A549 treated with GW870086 at 1 μM for 4 hours (cell line): ENCODE data around the gene PPARGC1A. TPM values are rescaled to one million over a fixed set of nuclear protein-coding genes. Genes with fewer than 3 reads are reported as not detected.

Experiments
- total RNA-seq: library from RNA; stranded (reverse); fragments of 200-300 nt; extraction: Qiagen RNA extraction; gene quantifications from 5 replicates; pipeline ENCODE4 v1.2.3, GENCODE V29; 2022; ENCODE audit warnings: low read depth

The PPARGC1A gene, protein sequence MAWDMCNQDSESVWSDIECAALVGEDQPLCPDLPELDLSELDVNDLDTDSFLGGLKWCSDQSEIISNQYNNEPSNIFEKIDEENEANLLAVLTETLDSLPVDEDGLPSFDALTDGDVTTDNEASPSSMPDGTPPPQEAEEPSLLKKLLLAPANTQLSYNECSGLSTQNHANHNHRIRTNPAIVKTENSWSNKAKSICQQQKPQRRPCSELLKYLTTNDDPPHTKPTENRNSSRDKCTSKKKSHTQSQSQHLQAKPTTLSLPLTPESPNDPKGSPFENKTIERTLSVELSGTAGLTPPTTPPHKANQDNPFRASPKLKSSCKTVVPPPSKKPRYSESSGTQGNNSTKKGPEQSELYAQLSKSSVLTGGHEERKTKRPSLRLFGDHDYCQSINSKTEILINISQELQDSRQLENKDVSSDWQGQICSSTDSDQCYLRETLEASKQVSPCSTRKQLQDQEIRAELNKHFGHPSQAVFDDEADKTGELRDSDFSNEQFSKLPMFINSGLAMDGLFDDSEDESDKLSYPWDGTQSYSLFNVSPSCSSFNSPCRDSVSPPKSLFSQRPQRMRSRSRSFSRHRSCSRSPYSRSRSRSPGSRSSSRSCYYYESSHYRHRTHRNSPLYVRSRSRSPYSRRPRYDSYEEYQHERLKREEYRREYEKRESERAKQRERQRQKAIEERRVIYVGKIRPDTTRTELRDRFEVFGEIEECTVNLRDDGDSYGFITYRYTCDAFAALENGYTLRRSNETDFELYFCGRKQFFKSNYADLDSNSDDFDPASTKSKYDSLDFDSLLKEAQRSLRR
- total RNA-seq: 0.02 to 0.28 TPM (median 0.05 TPM) in 5 replicates

DNA sequence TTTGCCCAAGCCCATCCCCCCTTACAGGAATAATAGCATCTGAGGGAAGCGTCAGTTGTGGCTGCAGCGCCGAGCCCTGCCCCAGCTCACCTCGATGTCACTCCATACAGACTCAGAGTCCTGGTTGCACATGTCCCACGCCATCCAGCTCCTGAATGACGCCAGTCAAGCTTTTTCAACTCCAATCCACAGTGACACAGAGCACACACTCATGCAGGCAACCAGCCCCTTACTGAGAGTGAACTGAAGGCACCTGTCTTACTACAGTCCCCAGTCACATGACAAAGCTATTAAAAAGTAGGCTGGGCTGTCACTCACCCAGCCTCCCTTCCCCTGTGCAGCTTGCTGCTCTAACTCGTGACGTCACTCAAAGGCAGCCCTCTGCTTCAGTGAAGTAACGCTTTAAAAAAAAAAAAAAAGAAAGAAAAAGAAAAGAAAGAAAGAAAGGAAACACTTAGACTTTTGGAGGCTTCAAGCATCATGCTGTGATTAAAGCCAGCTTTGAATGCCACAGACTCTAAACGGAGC, at the start of gene PPARGC1A:
PPARGC1A (minus strand) TSS at position 234 of the 528 bp plus-strand sequence; CDS start at position 144, 90 bp downstream.

